ENCODE results near the gene LEPR. TPM values are rescaled to one million over a fixed set of nuclear protein-coding genes. Genes with fewer than 3 reads are reported as not detected.

Gene LEPR
- total RNA-seq, 1 experiment from 2014 or later: 3.0 TPM

- POLR2A ChIA-PET: no interaction called here
These were observed 8.0 kb upstream of the LEPR start for GRCh38 chr1:65412256-65412983.

DNA sequence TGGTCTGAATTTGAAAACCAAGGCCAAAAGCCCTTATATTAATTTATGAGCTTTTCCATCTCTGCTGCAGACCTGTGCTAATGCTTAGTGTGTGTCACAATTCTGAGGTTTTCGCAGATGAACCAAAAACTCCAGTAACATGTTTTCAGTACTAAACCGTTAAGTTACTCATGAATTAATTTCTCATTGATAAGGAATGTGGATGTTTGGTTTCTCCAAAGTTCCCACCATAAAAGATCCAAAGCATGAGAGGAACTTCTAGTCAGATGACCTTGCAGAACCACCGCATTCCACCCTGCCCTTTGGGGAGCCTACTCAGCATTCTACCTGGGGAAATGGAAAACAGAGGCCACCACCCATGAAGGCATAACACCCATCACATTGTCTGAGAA lies 7.5 kb upstream of the LEPR start:
- Histone ChIP-seq H3K9me3 (ENCODE audit: control insufficient read depth, insufficient read depth, low read depth, low read length) (no peaks in the 10 kb centered on the region), H3K27me3 (ENCODE audit: control insufficient read depth, insufficient read depth, low read length) (no peaks in the 10 kb centered on the region), H3K36me3 (ENCODE audit: control insufficient read depth, insufficient read depth, low read length) (no peaks in the 10 kb centered on the region), H3K27ac (ENCODE audit: low read length) (no peak overlapping the region), H3K4me1 (ENCODE audit: control insufficient read depth, insufficient read depth, low read length) (peaks cover 8% of the 10 kb centered on the region; the same call in 1 of the 2 replicates), H3K4me3 (ENCODE audit: low read depth in 2 of 2, low read length in 2 of 2) (no peak overlapping the region)
- no peak for ATAC-seq
- POLR2A ChIA-PET: no interaction called here
- no peak for DNase-seq (ENCODE audit: low read depth, low spot score)
- TF ChIP-seq SIN3A (IDR thresholded peaks at IDR 0.05; ENCODE audit: borderline replicate concordance, insufficient read depth, low read depth, low read length) (no peak), TCF7L2 (IDR thresholded peaks at IDR 0.05; ENCODE audit: low read depth, low read length) (no peak), POLR2AphosphoS5 (IDR thresholded peaks at IDR 0.05; ENCODE audit: low read depth, low read length) (no peak)
- TF ChIP-seq, protein P1, sequence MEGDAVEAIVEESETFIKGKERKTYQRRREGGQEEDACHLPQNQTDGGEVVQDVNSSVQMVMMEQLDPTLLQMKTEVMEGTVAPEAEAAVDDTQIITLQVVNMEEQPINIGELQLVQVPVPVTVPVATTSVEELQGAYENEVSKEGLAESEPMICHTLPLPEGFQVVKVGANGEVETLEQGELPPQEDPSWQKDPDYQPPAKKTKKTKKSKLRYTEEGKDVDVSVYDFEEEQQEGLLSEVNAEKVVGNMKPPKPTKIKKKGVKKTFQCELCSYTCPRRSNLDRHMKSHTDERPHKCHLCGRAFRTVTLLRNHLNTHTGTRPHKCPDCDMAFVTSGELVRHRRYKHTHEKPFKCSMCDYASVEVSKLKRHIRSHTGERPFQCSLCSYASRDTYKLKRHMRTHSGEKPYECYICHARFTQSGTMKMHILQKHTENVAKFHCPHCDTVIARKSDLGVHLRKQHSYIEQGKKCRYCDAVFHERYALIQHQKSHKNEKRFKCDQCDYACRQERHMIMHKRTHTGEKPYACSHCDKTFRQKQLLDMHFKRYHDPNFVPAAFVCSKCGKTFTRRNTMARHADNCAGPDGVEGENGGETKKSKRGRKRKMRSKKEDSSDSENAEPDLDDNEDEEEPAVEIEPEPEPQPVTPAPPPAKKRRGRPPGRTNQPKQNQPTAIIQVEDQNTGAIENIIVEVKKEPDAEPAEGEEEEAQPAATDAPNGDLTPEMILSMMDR (IDR thresholded peaks at IDR 0.05): no peak
- TF ChIP-seq, protein P2, sequence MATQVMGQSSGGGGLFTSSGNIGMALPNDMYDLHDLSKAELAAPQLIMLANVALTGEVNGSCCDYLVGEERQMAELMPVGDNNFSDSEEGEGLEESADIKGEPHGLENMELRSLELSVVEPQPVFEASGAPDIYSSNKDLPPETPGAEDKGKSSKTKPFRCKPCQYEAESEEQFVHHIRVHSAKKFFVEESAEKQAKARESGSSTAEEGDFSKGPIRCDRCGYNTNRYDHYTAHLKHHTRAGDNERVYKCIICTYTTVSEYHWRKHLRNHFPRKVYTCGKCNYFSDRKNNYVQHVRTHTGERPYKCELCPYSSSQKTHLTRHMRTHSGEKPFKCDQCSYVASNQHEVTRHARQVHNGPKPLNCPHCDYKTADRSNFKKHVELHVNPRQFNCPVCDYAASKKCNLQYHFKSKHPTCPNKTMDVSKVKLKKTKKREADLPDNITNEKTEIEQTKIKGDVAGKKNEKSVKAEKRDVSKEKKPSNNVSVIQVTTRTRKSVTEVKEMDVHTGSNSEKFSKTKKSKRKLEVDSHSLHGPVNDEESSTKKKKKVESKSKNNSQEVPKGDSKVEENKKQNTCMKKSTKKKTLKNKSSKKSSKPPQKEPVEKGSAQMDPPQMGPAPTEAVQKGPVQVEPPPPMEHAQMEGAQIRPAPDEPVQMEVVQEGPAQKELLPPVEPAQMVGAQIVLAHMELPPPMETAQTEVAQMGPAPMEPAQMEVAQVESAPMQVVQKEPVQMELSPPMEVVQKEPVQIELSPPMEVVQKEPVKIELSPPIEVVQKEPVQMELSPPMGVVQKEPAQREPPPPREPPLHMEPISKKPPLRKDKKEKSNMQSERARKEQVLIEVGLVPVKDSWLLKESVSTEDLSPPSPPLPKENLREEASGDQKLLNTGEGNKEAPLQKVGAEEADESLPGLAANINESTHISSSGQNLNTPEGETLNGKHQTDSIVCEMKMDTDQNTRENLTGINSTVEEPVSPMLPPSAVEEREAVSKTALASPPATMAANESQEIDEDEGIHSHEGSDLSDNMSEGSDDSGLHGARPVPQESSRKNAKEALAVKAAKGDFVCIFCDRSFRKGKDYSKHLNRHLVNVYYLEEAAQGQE (IDR thresholded peaks at IDR 0.05; ENCODE audit: insufficient read depth in 1 of 2, low read depth in 2 of 2, low read length in 1 of 2): no peak
- BruUV-seq (replicated peaks): no TSS peak
- in situ Hi-C loops (cut with HindIII; ENCODE audit: low pct_unique_long_range_greater_than_20kb, low sequenced_read_pairs): no loop called here
- CTCF ChIA-PET: no interaction called here
- intact Hi-C loops (cut with micrococcal nuclease; ENCODE audit: unreplicated experiment): no loop called here

More at GRCh38 chr1:65412256-65412983, 8.0 kb upstream of the LEPR start:
- BruUV-seq (replicated peaks): no TSS peak
- TF ChIP-seq, protein P1 (IDR thresholded peaks at IDR 0.05): no peak
- TF ChIP-seq TCF7L2 (IDR thresholded peaks at IDR 0.05; ENCODE audit: low read depth, low read length) (no peak), SIN3A (IDR thresholded peaks at IDR 0.05; ENCODE audit: borderline replicate concordance, insufficient read depth, low read depth, low read length) (no peak), POLR2AphosphoS5 (IDR thresholded peaks at IDR 0.05; ENCODE audit: low read depth, low read length) (no peak)
- TF ChIP-seq, protein P2 (IDR thresholded peaks at IDR 0.05; ENCODE audit: insufficient read depth in 1 of 2, low read depth in 2 of 2, low read length in 1 of 2): no peak
- ATAC-seq (no peak), DNase-seq (ENCODE audit: low read depth, low spot score) (no peak)
- Histone ChIP-seq H3K36me3 (ENCODE audit: control insufficient read depth, insufficient read depth, low read length) (no peaks in the 10 kb centered on the region), H3K4me1 (ENCODE audit: control insufficient read depth, insufficient read depth, low read length) (peaks cover 3% of the 10 kb centered on the region; the same call in 1 of the 2 replicates), H3K9me3 (ENCODE audit: control insufficient read depth, insufficient read depth, low read depth, low read length) (no peaks in the 10 kb centered on the region), H3K4me3 (ENCODE audit: low read depth in 2 of 2, low read length in 2 of 2) (no peak overlapping the region), H3K27ac (ENCODE audit: low read length) (no peak overlapping the region), H3K27me3 (ENCODE audit: control insufficient read depth, insufficient read depth, low read length) (no peaks in the 10 kb centered on the region)
- in situ Hi-C loops (cut with HindIII; ENCODE audit: low pct_unique_long_range_greater_than_20kb, low sequenced_read_pairs) (no loop called here), intact Hi-C loops (cut with micrococcal nuclease; ENCODE audit: unreplicated experiment) (no loop called here)
- CTCF ChIA-PET: interaction anchor here (0.6 kb wide), 1 partner anchor 16 kb away, joined by 4 read pairs; no protein-coding TSS in a partner anchor
